WTC11 (cell line): Measurements from ENCODE around the gene PNLIP. TPM values are rescaled to one million over a fixed set of nuclear protein-coding genes. Genes with fewer than 3 reads are reported as not detected.

ENCODE experiments used
- ATAC-seq: fragments of 200-7000 bp; cut with Tn5 transposase; 2 replicates; pipeline ENCODE4 v1.10.0; 2021; ENCODE audit warnings: mild to moderate bottlenecking, moderate library complexity
- CTCF ChIA-PET: fragments of 300-600 bp; sonication (Branson Sonifier 250); formaldehyde crosslinking; loops from one replicate; lab custom pipeline; 2021; ENCODE audit warnings: antibody characterized with exemption; lab: Charles Lee
- POLR2A ChIA-PET: fragments of 350-600 bp; sonication (Branson Sonifier 250); formaldehyde crosslinking; loops from one replicate; lab custom pipeline; 2021; ENCODE audit warnings: antibody characterized with exemption; lab: Charles Lee
- DNase-seq: peaks from one replicate; pipeline ENCODE4 v3.0.0; 2021; ENCODE audit warnings: low spot score
- H3K27ac Mint-ChIP-seq: 2 replicates; pipeline ENCODE4 v1.8.0; 2021; ENCODE audit warnings: mixed read lengths
- H3K27me3 Mint-ChIP-seq: 2 replicates; pipeline ENCODE4 v1.8.0; 2021; ENCODE audit warnings: low read depth, mild to moderate bottlenecking, moderate library complexity, mixed read lengths
- H3K36me3 Mint-ChIP-seq: 2 replicates; pipeline ENCODE4 v1.8.0; 2021; ENCODE audit warnings: mixed read lengths
- H3K4me1 Mint-ChIP-seq: 2 replicates; pipeline ENCODE4 v1.8.0; 2022; ENCODE audit warnings: mixed read lengths
- H3K4me3 Mint-ChIP-seq: 2 replicates; pipeline ENCODE4 v1.8.0; 2021; ENCODE audit warnings: mild to moderate bottlenecking, moderate library complexity, mixed read lengths
- H3K9me3 Mint-ChIP-seq: 2 replicates; pipeline ENCODE4 v1.8.0; 2021; ENCODE audit warnings: mixed read lengths
- ATF2 ChIP-seq: sonication (generic); formaldehyde crosslinking; IDR thresholded peaks from 2 replicates; pipeline ENCODE4 v1.8.1; 2022; ENCODE audit warnings: low read depth, missing genetic modification reagents, borderline replicate concordance
- E2F5 ChIP-seq: sonication (generic); formaldehyde crosslinking; IDR thresholded peaks from 2 replicates; pipeline ENCODE4 v1.8.1; 2022; ENCODE audit warnings: mild to moderate bottlenecking, moderate library complexity, missing genetic modification reagents
- GABPB1 ChIP-seq: sonication (generic); formaldehyde crosslinking; IDR thresholded peaks from 2 replicates; pipeline ENCODE4 v1.8.1; 2023; ENCODE audit warnings: mild to moderate bottlenecking, missing genetic modification reagents
- GRHL2 ChIP-seq: fragments of 250-450 bp; sonication (Bioruptor Pico); IDR thresholded peaks from 2 replicates; pipeline ENCODE4 v1.8.0; 2022; ENCODE audit warnings: mild to moderate bottlenecking, moderate library complexity; ENCODE audit not compliant: insufficient replicate concordance, severe bottlenecking
- GTF2I ChIP-seq: fragments of 250-450 bp; sonication (Bioruptor Pico); conservative IDR thresholded peaks from 2 replicates; pipeline ENCODE4 v1.4.0; 2021; ENCODE audit warnings: mild to moderate bottlenecking
- IRF2 ChIP-seq: sonication (generic); formaldehyde crosslinking; IDR thresholded peaks from 2 replicates; pipeline ENCODE4 v1.8.0; 2022; ENCODE audit warnings: low read depth, missing genetic modification reagents, borderline replicate concordance
- NR2C2 ChIP-seq: sonication (generic); formaldehyde crosslinking; IDR thresholded peaks from 2 replicates; pipeline ENCODE4 v1.8.0; 2022; ENCODE audit warnings: mild to moderate bottlenecking, missing genetic modification reagents
- PRDM15 ChIP-seq: sonication (generic); formaldehyde crosslinking; IDR thresholded peaks from 2 replicates; pipeline ENCODE4 v1.8.0; 2022; ENCODE audit warnings: missing genetic modification reagents
- RORB ChIP-seq: fragments of 250-450 bp; sonication (Bioruptor Pico); IDR thresholded peaks from 2 replicates; pipeline ENCODE4 v1.9.0; 2021; ENCODE audit warnings: mild to moderate bottlenecking
- SMAD3 ChIP-seq: sonication (generic); formaldehyde crosslinking; IDR thresholded peaks from 2 replicates; pipeline ENCODE4 v1.8.0; 2022; ENCODE audit warnings: missing genetic modification reagents, mild to moderate bottlenecking, borderline replicate concordance
- USF2 ChIP-seq: sonication (generic); formaldehyde crosslinking; IDR thresholded peaks from 2 replicates; pipeline ENCODE4 v1.8.1; 2023; ENCODE audit warnings: mild to moderate bottlenecking, missing genetic modification reagents, moderate library complexity
- ZBTB21 ChIP-seq: sonication (generic); formaldehyde crosslinking; IDR thresholded peaks from 2 replicates; pipeline ENCODE4 v1.8.1; 2023; ENCODE audit warnings: mild to moderate bottlenecking, missing genetic modification reagents, borderline replicate concordance
- ZNF423 ChIP-seq: fragments of 250-450 bp; sonication (Bioruptor Pico); IDR thresholded peaks from 2 replicates; pipeline ENCODE4 v2.1.2; 2022; ENCODE audit warnings: mild to moderate bottlenecking, moderate library complexity
- ZSCAN18 ChIP-seq: fragments of 250-450 bp; sonication (Bioruptor Pico); IDR thresholded peaks from 2 replicates; pipeline ENCODE4 v2.1.2; 2022; ENCODE audit warnings: mild to moderate bottlenecking, moderate library complexity
- total RNA-seq: library from RNA; stranded (reverse); gene quantifications from 3 replicates; pipeline ENCODE4 v1.2.3, GENCODE V29; 2021
- TF ChIP-seq, protein P1 (sequence below): fragments of 250-450 bp; sonication (Bioruptor Pico); IDR thresholded peaks from 2 replicates; pipeline ENCODE4 v1.8.0; 2021; ENCODE audit warnings: mild to moderate bottlenecking
- TF ChIP-seq, protein P2 (sequence below): sonication (generic); formaldehyde crosslinking; IDR thresholded peaks from 2 replicates; pipeline ENCODE4 v1.8.1; 2023; ENCODE audit warnings: mild to moderate bottlenecking, missing genetic modification reagents
- TF ChIP-seq, protein P3 (sequence below): fragments of 200-600 bp; IDR thresholded peaks from 2 replicates; pipeline ENCODE4 v1.8.0; 2022; ENCODE audit warnings: antibody characterized with exemption
- TF ChIP-seq, protein P4 (sequence below): sonication (generic); formaldehyde crosslinking; IDR thresholded peaks from 2 replicates; pipeline ENCODE4 v1.8.1; 2023; ENCODE audit warnings: mild to moderate bottlenecking, missing genetic modification reagents
- TF ChIP-seq, protein P5 (sequence below): fragments of 250-450 bp; sonication (Bioruptor Pico); IDR thresholded peaks from 2 replicates; pipeline ENCODE4 v1.9.0; 2021; ENCODE audit warnings: mild to moderate bottlenecking

Gene PNLIP
- total RNA-seq, 1 experiment from 2014 or later, result 1.6 TPM

DNA sequence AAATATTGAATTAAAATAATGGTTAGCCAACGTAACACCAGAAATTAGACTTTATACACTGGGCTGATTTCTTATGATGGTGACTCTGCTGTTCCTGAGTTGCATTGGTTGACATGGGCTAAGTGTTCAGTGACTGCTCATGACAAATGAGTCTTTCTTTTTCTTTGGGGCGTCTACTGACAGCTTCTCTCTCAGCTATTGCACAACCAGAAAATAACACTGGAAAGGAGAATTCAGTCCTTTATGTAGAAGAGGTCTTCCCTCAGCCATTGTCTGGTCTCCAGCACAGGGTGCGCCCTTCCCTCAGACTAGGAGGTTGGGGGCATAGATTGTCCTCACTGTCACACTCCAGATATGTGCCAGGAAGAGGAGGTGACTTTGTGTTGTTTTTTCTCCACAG, 21.6 kb downstream of the PNLIP start (continued):
- no peak for TF ChIP-seq ZSCAN18 (CRISPR knock-in tag)
- TF ChIP-seq, protein P1, sequence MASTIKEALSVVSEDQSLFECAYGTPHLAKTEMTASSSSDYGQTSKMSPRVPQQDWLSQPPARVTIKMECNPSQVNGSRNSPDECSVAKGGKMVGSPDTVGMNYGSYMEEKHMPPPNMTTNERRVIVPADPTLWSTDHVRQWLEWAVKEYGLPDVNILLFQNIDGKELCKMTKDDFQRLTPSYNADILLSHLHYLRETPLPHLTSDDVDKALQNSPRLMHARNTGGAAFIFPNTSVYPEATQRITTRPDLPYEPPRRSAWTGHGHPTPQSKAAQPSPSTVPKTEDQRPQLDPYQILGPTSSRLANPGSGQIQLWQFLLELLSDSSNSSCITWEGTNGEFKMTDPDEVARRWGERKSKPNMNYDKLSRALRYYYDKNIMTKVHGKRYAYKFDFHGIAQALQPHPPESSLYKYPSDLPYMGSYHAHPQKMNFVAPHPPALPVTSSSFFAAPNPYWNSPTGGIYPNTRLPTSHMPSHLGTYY (CRISPR knock-in tag), result no peak
- no peak for TF ChIP-seq GTF2I (CRISPR knock-in tag)
- no peak for TF ChIP-seq IRF2 (CRISPR knock-in tag)
- TF ChIP-seq, protein P2, sequence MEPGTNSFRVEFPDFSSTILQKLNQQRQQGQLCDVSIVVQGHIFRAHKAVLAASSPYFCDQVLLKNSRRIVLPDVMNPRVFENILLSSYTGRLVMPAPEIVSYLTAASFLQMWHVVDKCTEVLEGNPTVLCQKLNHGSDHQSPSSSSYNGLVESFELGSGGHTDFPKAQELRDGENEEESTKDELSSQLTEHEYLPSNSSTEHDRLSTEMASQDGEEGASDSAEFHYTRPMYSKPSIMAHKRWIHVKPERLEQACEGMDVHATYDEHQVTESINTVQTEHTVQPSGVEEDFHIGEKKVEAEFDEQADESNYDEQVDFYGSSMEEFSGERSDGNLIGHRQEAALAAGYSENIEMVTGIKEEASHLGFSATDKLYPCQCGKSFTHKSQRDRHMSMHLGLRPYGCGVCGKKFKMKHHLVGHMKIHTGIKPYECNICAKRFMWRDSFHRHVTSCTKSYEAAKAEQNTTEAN (CRISPR knock-in tag), result no peak
- no peak for TF ChIP-seq ZBTB21 (CRISPR knock-in tag)
- TF ChIP-seq, protein P3, sequence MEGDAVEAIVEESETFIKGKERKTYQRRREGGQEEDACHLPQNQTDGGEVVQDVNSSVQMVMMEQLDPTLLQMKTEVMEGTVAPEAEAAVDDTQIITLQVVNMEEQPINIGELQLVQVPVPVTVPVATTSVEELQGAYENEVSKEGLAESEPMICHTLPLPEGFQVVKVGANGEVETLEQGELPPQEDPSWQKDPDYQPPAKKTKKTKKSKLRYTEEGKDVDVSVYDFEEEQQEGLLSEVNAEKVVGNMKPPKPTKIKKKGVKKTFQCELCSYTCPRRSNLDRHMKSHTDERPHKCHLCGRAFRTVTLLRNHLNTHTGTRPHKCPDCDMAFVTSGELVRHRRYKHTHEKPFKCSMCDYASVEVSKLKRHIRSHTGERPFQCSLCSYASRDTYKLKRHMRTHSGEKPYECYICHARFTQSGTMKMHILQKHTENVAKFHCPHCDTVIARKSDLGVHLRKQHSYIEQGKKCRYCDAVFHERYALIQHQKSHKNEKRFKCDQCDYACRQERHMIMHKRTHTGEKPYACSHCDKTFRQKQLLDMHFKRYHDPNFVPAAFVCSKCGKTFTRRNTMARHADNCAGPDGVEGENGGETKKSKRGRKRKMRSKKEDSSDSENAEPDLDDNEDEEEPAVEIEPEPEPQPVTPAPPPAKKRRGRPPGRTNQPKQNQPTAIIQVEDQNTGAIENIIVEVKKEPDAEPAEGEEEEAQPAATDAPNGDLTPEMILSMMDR, result no peak
- no peak for TF ChIP-seq GABPB1
- no peak for TF ChIP-seq USF2
- no peak for TF ChIP-seq PRDM15
- TF ChIP-seq, all 79 proteins: peak for 0

GRCh38 chr10:116574797-116575196, 29.1 kb downstream of the PNLIP start:
- POLR2A ChIA-PET, result no interaction called here
- Mint-ChIP-seq H3K4me3 (no peak overlapping the region), H3K9me3 (0 out of 2 replicates have a peak, but pooled peaks cover 3% of the 10 kb centered on the region), H3K27me3 (no peaks in the 10 kb centered on the region), H3K4me1 (no peaks in the 10 kb centered on the region), H3K36me3 (no peaks in the 10 kb centered on the region), H3K27ac (no peak overlapping the region)
- CTCF ChIA-PET, result no interaction called here
- DNase-seq (no peak), ATAC-seq (no peak)
- TF ChIP-seq ATF2 (CRISPR knock-in tag), result no peak
- TF ChIP-seq, protein P4, sequence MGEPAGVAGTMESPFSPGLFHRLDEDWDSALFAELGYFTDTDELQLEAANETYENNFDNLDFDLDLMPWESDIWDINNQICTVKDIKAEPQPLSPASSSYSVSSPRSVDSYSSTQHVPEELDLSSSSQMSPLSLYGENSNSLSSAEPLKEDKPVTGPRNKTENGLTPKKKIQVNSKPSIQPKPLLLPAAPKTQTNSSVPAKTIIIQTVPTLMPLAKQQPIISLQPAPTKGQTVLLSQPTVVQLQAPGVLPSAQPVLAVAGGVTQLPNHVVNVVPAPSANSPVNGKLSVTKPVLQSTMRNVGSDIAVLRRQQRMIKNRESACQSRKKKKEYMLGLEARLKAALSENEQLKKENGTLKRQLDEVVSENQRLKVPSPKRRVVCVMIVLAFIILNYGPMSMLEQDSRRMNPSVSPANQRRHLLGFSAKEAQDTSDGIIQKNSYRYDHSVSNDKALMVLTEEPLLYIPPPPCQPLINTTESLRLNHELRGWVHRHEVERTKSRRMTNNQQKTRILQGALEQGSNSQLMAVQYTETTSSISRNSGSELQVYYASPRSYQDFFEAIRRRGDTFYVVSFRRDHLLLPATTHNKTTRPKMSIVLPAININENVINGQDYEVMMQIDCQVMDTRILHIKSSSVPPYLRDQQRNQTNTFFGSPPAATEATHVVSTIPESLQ, result no peak
- TF ChIP-seq E2F5 (CRISPR knock-in tag), result no peak
- no peak for TF ChIP-seq GRHL2 (CRISPR knock-in tag)
- TF ChIP-seq NR2C2 (CRISPR knock-in tag), result no peak
- TF ChIP-seq, protein P5, sequence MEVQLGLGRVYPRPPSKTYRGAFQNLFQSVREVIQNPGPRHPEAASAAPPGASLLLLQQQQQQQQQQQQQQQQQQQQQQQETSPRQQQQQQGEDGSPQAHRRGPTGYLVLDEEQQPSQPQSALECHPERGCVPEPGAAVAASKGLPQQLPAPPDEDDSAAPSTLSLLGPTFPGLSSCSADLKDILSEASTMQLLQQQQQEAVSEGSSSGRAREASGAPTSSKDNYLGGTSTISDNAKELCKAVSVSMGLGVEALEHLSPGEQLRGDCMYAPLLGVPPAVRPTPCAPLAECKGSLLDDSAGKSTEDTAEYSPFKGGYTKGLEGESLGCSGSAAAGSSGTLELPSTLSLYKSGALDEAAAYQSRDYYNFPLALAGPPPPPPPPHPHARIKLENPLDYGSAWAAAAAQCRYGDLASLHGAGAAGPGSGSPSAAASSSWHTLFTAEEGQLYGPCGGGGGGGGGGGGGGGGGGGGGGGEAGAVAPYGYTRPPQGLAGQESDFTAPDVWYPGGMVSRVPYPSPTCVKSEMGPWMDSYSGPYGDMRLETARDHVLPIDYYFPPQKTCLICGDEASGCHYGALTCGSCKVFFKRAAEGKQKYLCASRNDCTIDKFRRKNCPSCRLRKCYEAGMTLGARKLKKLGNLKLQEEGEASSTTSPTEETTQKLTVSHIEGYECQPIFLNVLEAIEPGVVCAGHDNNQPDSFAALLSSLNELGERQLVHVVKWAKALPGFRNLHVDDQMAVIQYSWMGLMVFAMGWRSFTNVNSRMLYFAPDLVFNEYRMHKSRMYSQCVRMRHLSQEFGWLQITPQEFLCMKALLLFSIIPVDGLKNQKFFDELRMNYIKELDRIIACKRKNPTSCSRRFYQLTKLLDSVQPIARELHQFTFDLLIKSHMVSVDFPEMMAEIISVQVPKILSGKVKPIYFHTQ (CRISPR knock-in tag), result no peak
- TF ChIP-seq ZNF423 (CRISPR knock-in tag), result no peak
- no peak for TF ChIP-seq RORB
- TF ChIP-seq SMAD3 (CRISPR knock-in tag), result no peak
